NCI-H128 (cell line): Measurements from ENCODE around the gene ZNF284.

ENCODE experiments used
- DNase-seq: peaks from one replicate; lab custom pipeline; 2025; ENCODE audit not compliant: unreplicated experiment; lab: John Stamatoyannopoulos, UW

ZNF284 gene

DNA sequence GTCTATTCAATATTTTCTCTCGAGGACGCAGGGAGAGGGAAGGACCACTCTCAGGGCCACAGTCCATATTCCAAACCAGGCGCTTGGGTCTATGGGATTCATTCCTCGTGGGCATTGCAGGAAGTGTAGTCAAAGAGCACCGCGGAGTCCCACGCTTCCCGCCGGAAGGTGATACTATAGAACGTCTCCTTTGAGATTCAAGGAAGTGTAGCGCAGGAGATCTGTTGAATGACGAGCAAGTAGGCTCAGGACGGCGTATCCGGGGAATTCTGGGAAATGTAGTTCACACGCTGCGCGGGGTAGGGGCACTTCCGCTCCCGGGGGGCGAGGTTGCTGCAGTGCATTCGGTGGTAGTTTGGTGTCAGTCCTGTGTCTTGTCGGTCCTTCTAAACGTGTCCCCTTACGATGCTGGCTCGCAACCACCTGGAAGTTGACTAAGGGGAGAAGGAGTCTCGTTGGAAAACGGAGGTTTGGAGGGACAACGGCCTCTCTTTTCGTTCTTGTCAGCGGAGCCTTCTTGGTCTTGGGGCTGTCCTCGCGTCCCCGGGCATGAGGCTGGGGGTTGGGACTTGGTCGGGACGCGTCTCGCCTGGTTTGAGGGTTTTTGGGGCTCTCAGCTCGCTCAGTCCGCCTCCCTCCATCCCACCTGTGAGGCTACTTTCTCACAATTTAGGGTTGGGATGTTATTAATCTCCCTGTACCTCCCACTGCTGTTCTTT is at the start of gene ZNF284:
ZNF284 (plus strand) TSS at position 336 of the 719 bp plus-strand sequence. CDS start 4,231 bp downstream, outside the sequence.
- DNase-seq, result peak; percentile 45

- no peak for DNase-seq
Measured at GRCh38 chr19:44024900-44025216, 47.1 kb upstream of the ZNF284 start.

DNA sequence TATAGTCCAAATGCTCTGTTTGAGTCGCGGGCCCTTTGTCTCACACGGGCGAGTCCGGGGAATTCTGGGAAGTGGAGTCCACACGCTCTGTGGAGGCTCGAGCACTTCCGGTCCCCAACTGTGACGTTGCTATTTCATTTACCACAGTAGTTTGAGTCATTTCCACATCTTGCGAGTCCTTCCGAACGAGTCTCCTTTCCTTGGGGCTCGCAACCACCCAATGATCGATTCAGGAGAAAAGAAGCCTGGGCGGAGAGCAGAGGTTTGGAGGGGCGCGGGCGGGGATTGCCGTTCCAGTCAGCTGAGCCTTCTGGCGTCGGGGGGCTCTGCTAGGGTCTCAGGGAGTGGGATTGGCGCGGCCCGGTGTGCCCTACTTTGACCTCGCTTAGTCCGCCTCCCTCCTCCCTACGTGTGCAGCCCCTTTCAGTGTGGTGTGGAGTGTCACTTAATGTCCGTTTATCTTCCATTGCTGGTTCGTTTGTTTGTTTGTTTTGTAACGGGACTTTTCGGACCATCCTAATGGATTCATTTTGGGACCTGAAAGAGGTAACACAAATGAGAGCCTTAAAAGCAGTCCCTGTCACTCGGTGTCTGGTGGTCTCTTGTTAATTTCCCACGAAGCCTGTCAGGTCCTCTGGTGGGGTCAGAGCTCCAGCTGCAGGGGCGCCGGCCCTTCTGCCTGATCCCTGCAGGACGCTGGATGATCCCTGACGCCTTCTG is 46.6 kb upstream of the ZNF284 start, which contains the start of gene ZNF222:
ZNF222 (plus strand) TSS at position 163 of the 720 bp plus-strand sequence; CDS start at position 221, 58 bp downstream.
- DNase-seq, result peak; percentile 37

- no peak for DNase-seq
Measured at GRCh38 chr19:44026622-44027021, 45.3 kb upstream of the ZNF284 start.

DNA sequence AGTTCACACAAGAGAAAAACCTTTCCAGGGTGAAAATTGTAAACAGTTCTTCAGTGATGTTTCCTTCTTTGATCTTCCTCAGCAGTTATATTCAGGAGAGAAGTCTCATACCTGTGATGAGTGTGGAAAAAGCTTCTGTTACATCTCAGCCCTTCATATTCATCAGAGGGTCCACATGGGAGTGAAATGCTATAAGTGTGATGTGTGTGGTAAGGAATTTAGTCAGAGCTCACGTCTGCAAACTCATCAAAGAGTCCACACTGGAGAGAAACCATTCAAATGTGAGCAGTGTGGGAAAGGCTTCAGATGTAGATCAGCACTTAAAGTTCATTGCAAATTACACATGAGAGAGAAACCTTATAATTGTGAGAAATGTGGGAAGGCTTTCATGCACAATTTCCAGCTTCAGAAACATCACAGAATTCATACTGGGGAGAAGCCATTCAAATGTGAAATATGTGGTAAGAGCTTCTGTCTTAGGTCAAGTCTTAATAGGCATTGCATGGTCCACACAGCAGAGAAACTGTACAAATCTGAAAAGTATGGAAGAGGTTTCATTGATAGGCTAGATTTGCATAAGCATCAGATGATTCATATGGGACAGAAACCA is 39.9 kb upstream of the ZNF284 start:
- DNase-seq, result no peak

DNA sequence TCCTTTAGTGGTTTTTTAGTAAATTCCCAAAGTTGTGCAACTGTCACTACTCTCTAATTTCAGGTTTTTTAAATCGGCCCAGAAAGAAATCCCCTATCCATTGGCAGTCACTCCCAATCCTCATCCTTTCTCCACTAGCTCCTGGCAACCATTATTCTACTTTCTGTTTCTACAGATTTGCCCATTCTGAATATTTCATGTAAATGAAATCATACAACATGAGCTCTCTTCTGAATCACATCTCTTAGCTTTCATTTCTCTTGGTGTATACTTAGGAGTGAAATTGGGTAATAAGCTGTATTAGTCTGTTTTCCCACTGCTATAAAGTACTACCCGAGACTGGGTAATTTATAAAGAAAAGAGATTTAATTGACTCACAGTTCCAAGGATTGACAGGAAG is 29.8 kb upstream of the ZNF284 start:
- DNase-seq, result no peak

DNA sequence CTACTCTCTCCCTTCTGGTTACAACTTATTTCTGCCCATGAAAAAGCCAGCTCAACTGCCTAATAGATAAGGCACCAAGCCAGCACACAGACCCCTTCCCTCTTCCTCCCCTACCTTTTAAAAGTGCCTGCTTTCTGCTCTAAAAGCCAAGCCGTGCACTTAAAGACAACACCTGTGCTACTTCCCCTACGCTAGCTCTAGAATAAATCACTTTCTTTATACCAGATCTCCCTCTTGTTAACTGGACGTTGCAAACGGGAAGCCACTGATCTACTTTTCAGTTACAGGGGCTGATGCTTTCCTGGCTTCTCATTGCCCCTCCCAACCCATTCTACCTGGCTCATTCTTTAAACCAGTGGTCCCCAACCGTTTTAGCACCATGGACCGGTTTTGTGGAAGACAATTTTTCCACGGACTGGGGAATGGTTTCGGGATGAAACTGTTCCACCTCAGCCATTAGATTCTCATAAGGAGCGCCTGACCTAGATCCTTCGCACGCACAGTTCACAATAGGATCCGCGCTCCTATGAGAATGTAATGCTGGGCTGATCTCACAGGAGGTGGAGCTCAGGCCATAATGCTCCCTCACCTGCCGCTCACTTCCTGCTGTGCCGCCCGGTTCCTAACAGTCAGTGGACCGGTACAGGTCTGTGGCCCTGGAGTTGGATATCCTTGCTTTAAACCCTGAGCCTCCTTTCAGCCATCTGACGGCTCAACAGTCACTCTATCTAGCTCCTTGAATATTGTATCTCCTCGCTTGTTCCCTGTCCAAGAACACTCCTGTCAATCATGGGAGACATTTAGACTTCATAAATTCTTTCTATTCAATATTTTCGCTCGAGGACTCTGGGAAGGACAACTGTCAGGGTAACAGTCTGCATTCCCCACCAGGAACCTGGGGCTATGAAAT is 21.0 kb upstream of the ZNF284 start:
- no peak for DNase-seq

DNA sequence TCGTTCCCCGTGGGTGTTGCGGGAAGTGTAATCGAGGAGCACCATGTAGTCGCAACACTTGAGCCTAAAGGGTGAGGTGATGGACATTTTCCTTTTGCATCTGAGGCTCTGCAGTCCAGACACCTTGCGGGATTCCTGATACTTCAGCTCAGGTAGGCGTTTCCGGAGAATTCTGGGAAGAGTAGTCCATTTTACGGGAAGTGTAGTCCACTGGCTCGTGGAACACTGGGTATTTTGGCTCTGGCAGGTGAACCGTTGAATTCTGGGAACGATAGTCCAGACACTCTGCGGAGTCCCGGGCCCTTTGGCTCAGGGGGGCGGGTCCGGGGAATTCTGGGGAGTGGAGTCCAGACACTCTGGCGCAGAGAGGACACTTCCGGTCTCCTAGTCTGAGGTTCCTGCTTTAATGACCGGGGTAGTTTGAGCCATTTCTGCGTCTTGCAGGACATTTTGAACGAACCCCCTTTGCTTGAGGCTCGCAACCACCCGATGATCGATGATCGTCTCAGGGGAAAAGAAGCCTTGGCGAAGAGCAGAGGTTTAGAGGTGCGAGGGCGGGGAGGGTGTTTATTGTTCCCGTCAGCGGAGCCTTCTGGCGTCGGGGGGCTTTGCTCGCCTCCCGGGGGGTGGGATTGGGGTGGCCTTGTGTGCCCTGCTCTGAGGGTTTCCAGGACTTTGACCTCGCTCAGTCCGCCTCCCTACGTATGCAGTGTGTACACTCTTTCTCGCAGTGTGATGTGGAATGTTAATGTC is 20.1 kb upstream of the ZNF284 start, which contains the start of gene ZNF223:
ZNF223 (plus strand) TSS at position 387 of the 753 bp plus-strand sequence. CDS start 3,141 bp downstream, outside the sequence.
- peak; percentile 95 for DNase-seq

- no peak for DNase-seq
Measured at GRCh38 chr19:44055870-44056269, 16.1 kb upstream of the ZNF284 start.

- no peak for DNase-seq
Measured at GRCh38 chr19:44059229-44059628, 12.7 kb upstream of the ZNF284 start.

- DNase-seq, result no peak
Measured at GRCh38 chr19:44061038-44061437, 10.9 kb upstream of the ZNF284 start.

GRCh38 chr19:44066305-44066704 is 5.7 kb upstream of the ZNF284 start:
- no peak for DNase-seq

GRCh38 chr19:44069415-44069814 is 2.5 kb upstream of the ZNF284 start:
- DNase-seq, result no peak

GRCh38 chr19:44072543-44073401 is 813 bp downstream of the ZNF284 start:
- DNase-seq, result no peak

DNA sequence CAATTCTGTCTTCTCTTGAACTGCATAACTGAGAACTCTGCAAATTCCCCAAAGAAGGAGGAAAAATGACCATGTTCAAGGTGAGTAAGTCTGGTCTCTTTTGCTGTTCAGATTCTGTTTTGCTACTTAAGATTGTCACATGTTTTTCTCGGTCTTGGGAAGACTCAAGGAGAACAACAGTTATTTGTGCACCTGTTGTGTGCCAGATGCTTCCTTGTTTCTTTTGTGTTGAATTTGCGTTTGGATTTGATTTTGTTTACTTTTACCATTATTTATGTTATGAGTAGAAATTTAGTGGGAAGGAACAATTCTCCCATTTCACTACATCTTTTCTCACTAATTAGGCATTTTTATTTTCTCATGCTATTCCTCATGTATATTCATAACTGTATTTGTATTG is 4.4 kb downstream of the ZNF284 start:
- no peak for DNase-seq

DNA sequence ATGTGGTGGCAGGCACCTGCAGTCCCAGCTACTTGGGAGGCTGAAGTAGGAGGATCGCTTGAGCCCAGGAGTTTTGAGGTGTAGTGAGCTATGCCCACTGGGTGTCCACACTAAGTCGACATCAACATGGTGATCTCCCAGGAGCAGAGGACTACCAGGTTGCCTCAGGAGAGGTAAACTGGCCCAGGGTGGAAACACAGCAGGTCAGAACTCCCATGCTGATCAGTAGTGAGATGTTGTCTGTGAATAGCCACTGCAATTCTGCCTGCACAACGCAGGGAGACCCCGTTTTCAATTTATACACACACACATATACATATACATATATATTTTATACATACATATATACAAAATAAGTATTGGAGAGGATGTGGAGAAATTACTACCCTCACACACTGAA is 20.1 kb downstream of the ZNF284 start:
- DNase-seq, result no peak

DNA sequence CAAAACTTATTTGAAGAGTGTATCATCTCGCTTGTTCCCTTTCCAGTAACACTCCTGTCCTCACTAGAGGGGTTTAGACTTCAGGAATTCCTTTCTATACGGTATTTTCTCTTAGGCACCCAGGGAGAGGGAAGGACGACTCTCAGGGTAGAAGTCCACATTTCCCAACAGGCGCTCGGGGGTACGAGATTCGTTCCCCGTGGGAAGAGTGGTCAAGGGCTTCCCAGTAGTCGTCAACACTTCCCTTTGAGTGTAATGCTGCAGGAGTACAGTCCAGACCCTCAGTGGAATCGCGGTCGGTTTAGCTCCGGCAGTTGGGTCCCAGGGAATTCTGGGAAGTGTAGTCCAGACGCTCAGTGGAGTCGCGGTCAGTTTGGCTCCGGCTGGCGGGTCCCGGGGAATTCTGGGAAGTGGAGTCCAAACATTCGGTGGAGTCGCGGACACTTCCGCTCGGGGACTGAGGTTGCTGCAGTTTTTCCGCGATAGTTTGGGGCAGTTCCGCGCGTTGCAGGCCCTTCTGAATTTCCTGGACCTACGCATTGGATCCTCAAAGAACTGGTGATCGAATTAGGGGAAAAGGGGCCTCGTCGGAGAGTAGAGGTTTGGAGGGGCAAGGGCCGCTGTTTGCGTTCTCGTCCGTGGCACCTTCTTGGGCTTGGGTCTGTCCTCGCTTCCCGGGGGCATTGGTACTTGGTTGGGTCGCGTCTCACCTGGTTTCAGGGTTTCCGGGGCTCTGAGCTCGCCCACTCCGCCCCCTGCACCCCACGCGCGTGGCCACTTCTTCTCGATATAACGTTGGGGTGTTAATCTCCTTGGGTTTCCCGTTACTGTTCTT is 22.2 kb downstream of the ZNF284 start, which contains the start of gene ZNF224:
ZNF224 (plus strand) TSS at position 431 of the 835 bp plus-strand sequence. CDS start 3,513 bp downstream, outside the sequence.
- DNase-seq, result peak; percentile 80

DNA sequence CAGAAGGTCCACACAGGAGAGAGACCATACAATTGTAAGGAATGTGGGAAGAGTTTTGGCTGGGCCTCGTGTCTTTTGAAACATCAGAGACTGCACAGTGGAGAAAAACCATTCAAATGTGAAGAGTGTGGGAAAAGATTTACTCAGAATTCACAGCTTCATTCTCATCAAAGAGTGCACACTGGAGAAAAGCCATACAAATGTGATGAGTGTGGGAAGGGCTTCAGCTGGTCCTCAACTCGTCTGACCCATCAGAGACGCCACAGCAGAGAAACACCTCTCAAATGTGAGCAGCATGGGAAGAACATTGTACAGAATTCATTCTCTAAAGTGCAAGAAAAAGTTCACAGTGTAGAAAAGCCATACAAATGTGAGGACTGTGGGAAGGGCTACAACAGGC is 35.8 kb downstream of the ZNF284 start:
- DNase-seq, result no peak
